ENCODE results near the gene OR2F2. TPM values are rescaled to one million over a fixed set of nuclear protein-coding genes. Genes with fewer than 3 reads are reported as not detected.

The OR2F2 gene
- total RNA-seq, 4 donors from 2014 or later = not detected

DNA sequence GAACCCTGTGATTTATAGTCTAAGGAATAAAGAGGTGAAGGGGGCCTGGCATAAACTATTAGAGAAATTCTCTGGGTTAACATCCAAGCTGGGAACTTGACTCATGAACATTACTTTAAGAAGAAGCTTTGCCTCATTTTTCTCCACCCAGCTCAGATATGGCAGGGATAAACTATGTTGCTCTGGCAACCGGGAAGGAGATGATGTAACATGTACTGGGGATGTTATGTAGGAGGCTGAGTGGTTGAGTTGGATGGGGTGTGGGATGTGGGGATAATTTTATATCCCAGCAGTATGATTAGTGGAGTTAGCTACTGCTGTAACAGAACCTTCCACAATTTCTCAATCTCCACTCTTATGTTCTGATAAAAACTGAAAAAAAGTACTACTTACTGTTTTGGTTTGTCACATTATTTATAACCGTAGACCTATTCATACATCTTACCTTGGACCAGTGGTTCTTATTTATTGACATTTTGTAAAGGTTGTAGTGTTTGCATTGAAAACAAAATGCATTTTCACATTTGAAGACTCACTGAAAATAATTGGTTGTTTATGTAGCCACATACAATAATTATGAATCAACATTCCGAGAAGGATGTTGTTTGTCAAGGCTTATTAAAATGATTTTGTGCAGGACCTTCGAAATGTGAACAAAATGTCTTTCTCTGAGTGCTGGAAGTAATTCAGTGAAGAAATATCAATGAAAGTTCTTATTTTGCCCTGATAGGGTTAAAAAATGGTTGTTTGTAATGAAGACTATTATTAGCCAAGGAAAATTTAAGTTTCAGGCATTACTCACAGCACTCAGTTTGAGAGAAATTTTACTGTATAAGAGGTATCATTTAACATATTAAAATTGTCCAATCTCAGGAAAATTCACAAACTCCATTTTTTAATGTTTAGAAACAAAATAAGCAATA, 1.3 kb downstream of the OR2F2 start:
- TF ChIP-seq POLR2A (IDR thresholded peaks at IDR 0.05) = no peak
- TF ChIP-seq, protein P1, sequence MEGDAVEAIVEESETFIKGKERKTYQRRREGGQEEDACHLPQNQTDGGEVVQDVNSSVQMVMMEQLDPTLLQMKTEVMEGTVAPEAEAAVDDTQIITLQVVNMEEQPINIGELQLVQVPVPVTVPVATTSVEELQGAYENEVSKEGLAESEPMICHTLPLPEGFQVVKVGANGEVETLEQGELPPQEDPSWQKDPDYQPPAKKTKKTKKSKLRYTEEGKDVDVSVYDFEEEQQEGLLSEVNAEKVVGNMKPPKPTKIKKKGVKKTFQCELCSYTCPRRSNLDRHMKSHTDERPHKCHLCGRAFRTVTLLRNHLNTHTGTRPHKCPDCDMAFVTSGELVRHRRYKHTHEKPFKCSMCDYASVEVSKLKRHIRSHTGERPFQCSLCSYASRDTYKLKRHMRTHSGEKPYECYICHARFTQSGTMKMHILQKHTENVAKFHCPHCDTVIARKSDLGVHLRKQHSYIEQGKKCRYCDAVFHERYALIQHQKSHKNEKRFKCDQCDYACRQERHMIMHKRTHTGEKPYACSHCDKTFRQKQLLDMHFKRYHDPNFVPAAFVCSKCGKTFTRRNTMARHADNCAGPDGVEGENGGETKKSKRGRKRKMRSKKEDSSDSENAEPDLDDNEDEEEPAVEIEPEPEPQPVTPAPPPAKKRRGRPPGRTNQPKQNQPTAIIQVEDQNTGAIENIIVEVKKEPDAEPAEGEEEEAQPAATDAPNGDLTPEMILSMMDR (IDR thresholded peaks at IDR 0.05) = no peak
- DNase-seq = no peak
- Histone ChIP-seq H3K9me3 (peaks cover 0 to 4% of the 10 kb centered on the region in 2 donors), H3K4me1 (no peaks in the 10 kb centered on the region), H3K27ac (no peak overlapping the region), H3K36me3 (no peaks in the 10 kb centered on the region), H3K27me3 (no peaks in the 10 kb centered on the region), H3K4me3 (no peak overlapping the region)
- intact Hi-C loops (cut with DNase I; ENCODE audit: low total_unique reads) = no loop called here

DNA sequence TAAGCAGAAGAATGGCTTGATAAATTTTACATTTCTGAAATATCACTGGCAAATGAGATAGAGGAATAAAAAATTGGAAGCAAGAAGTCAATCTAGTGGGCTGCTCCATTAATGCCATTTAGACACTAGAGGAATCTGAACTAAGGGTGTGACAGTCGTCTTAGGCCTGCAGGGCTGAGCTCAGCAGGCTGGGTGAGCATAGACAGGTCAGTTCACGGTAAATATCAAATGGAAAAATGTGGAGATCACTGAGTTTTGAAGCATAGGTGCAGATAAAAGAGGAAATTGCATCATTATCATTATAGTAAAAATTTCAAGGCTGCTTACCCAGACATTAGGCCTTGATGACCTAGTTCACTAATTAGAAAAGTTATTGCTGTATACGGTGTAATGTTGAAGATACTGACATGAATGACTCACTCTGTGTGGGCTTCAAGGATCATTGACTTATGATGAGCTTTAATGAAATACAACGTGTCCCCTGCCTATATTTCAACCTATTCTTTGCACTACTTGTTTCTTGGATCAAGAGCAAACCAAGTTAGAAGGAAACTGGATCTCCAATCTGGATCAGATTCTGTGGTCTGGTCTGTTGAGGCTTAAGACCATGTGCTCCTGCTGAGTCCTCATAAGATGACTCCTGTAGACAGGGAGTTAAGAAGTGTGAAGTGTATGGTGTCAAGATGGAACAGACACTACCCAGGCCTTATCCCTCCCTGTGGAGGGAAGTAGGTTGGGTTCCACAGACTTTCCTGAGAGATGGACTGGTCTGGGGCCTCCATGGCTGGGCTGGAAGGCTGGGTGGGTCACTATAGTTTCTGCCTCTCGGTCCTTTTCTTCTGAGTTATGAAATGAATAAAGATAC, 3.6 kb downstream of the OR2F2 start:
- no peak for TF ChIP-seq POLR2A (IDR thresholded peaks at IDR 0.05)
- TF ChIP-seq, protein P1 (IDR thresholded peaks at IDR 0.05) = no peak
- intact Hi-C loops (cut with DNase I; ENCODE audit: low total_unique reads) = no loop called here
- no peak overlapping the region for H3K4me3 ChIP-seq

DNA sequence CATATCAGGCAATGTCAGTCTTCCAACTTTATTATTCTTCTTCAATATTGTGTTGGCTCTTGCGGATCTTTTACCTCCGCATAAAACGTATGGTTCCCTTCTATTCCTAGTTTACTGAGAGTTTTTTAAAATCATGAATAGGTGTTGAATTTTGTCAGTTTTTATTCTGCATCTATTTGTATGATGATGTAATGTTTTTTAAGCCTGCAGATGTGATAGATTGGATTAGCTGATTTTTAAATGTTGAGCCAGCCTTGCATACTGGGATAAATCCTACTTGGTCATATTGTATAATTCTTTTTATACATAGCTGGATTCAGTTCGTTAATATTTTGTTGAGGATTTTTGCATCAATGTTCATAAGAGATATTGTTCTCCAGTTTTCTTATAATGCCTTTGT, 10.4 kb downstream of the OR2F2 start:
- H3K27ac ChIP-seq = no peak overlapping the region
- intact Hi-C loops (cut with DNase I; ENCODE audit: low total_unique reads) = no loop called here
- no peaks in the 10 kb centered on the region for H3K27me3 ChIP-seq

More for the DNA sequence above, 3.6 kb downstream of the OR2F2 start:
- Histone ChIP-seq H3K27ac (no peak overlapping the region), H3K4me1 (no peaks in the 10 kb centered on the region), H3K9me3 (peaks cover 0 to 1% of the 10 kb centered on the region in 2 donors), H3K27me3 (no peaks in the 10 kb centered on the region), H3K36me3 (no peaks in the 10 kb centered on the region)
- no peak for DNase-seq

DNA sequence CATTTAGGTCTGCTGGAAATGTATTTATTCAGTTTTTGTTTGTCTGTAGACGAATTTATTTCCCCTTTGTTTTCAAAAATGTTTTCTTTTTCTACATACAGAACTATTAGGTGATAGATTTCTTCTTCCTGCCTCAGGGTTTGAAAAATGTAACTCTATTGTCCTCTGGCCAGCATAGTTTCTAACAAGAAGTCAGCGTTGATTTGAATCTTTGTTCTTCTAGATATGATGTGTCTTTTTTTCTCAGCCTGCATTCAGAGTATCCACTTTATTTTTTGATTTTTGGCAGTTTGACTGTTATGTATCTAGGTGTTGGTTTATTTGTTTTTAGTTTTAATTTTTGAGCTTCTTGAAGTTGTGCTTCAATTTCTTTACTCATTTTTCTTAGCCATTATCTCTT, 12.1 kb downstream of the OR2F2 start:
- no peak overlapping the region for H3K27ac ChIP-seq
- no peaks in the 10 kb centered on the region for H3K9me3 ChIP-seq
- intact Hi-C loops (cut with DNase I; ENCODE audit: low total_unique reads) = no loop called here
- no peaks in the 10 kb centered on the region for H3K4me1 ChIP-seq
- TF ChIP-seq, protein P1 (IDR thresholded peaks at IDR 0.05) = no peak
- TF ChIP-seq POLR2A (IDR thresholded peaks at IDR 0.05) = no peak
- no peaks in the 10 kb centered on the region for H3K27me3 ChIP-seq
- no peaks in the 10 kb centered on the region for H3K36me3 ChIP-seq
- H3K4me3 ChIP-seq = no peak overlapping the region
- DNase-seq = no peak

More for the DNA sequence above, 10.4 kb downstream of the OR2F2 start:
- H3K4me3 ChIP-seq = no peak overlapping the region
- no peak for DNase-seq
- H3K9me3 ChIP-seq = no peaks in the 10 kb centered on the region
- TF ChIP-seq, protein P1 (IDR thresholded peaks at IDR 0.05) = no peak
- no peak for TF ChIP-seq POLR2A (IDR thresholded peaks at IDR 0.05)
- no peaks in the 10 kb centered on the region for H3K4me1 ChIP-seq
- no peaks in the 10 kb centered on the region for H3K36me3 ChIP-seq

Measured in uterus (tissue), 4 donors.